Hepatocyte (in vitro differentiated cells): ENCODE measurements around the gene NR5A1. TPM values are rescaled to one million over a fixed set of nuclear protein-coding genes. Genes with fewer than 3 reads are reported as not detected.

ENCODE experiments used
- DNase-seq: peaks from one replicate; pipeline ENCODE4 v3.0.0-alpha.2; 2016; ENCODE audit warnings: low spot score
- H2AFZ ChIP-seq: fragments of 200-600 bp; sonication (generic); 2 replicates; pipeline ENCODE4 v1.6.0; 2016; ENCODE audit warnings: antibody characterized with exemption, mild to moderate bottlenecking
- H3K27ac ChIP-seq: fragments of 200-600 bp; sonication (generic); 2 replicates; pipeline ENCODE4 v1.5.1; 2016; ENCODE audit warnings: mild to moderate bottlenecking
- H3K27me3 ChIP-seq: fragments of 200-600 bp; sonication (generic); 2 replicates; pipeline ENCODE4 v1.6.1; 2016
- H3K36me3 ChIP-seq: fragments of 200-600 bp; sonication (generic); replicated peaks from 2 replicates; pipeline ENCODE4 v1.5.1; 2016; ENCODE audit warnings: low read depth; ENCODE audit not compliant: insufficient read depth
- H3K4me1 ChIP-seq: fragments of 200-600 bp; sonication (generic); 2 replicates; pipeline ENCODE4 v1.5.1; 2016; ENCODE audit warnings: mild to moderate bottlenecking, moderate library complexity; ENCODE audit not compliant: insufficient read depth
- H3K4me2 ChIP-seq: fragments of 200-600 bp; sonication (generic); 2 replicates; pipeline ENCODE4 v1.6.0; 2016
- H3K4me3 ChIP-seq: fragments of 200-600 bp; sonication (generic); 2 replicates; pipeline ENCODE4 v1.5.1; 2016; ENCODE audit warnings: mild to moderate bottlenecking
- H3K79me2 ChIP-seq: fragments of 200-600 bp; sonication (generic); 2 replicates; pipeline ENCODE4 v1.6.0; 2017; ENCODE audit warnings: mild to moderate bottlenecking
- H3K9me2 ChIP-seq: fragments of 200-600 bp; sonication (generic); replicated peaks from 2 replicates; pipeline ENCODE4 v1.6.0; 2017; ENCODE audit warnings: mild to moderate bottlenecking; ENCODE audit not compliant: insufficient read depth
- H3K9me3 ChIP-seq: fragments of 200-600 bp; sonication (generic); 2 replicates; pipeline ENCODE4 v1.5.1; 2016; ENCODE audit warnings: low read depth, mild to moderate bottlenecking
- H4K20me1 ChIP-seq: fragments of 200-600 bp; sonication (generic); 2 replicates; pipeline ENCODE4 v1.6.0; 2016; ENCODE audit warnings: mild to moderate bottlenecking; ENCODE audit not compliant: insufficient read depth, poor library complexity, severe bottlenecking
- CTCF ChIP-seq: fragments of 200-600 bp; sonication (generic); IDR thresholded peaks from 2 replicates; pipeline ENCODE4 v1.5.1; 2016; ENCODE audit warnings: antibody characterized with exemption, mild to moderate bottlenecking; ENCODE audit not compliant: poor library complexity
- EZH2 ChIP-seq: fragments of 200-600 bp; sonication (generic); IDR thresholded peaks from 2 replicates; pipeline ENCODE4 v1.6.1; 2016; ENCODE audit warnings: antibody characterized with exemption, mild to moderate bottlenecking, borderline replicate concordance
- EZH2phosphoT487 ChIP-seq: fragments of 200-600 bp; sonication (generic); IDR thresholded peaks from one replicate; pipeline ENCODE4 v1.6.1; 2018; ENCODE audit warnings: antibody characterized with exemption, mild to moderate bottlenecking, low read depth, moderate library complexity; ENCODE audit not compliant: unreplicated experiment, severe bottlenecking
- WGBS: methylation state at CpG from one replicate; pipeline ENCODE4 v1.1.6; 2016; ENCODE audit warnings: low lambda C conversion rate; ENCODE audit errors: missing lambda C conversion rate; 5-methylcytosine and 5-hydroxymethylcytosine counted together
- polyA plus RNA-seq: library from polyadenylated mRNA; unstranded; fragments of >200 nt; fragmentation: Nextera tagmentation; extraction: Ambion mirVana; gene quantifications from 2 replicates; pipeline ENCODE4 v1.2.1, GENCODE V29; 2016
- total RNA-seq: library from RNA; depleted of rRNA; stranded (reverse); fragments of >200 nt; gene quantifications from 2 replicates; pipeline ENCODE4 v1.2.3, GENCODE V29; 2014

Gene NR5A1
- 0.07 and 0.20 TPM in 2 replicates for total RNA-seq
- 0.13 and 0.36 TPM in 2 replicates for polyA plus RNA-seq

GRCh38 chr9:124506931-124507879 is at the start of gene NR5A1:
Gene NR5A1 (minus strand): TSS chr9:124507399. CDS start chr9:124503395, 4,004 bp downstream.
- DNase-seq = no peak
- 95% methylated on average over 31 of the region's 34 CpGs for WGBS
- H3K4me2 ChIP-seq = no peak within 1 kb of the TSS
- H4K20me1 ChIP-seq = no peaks in the 10 kb centered on the region
- H3K9me2 ChIP-seq = no peaks in the 10 kb centered on the region
- no peaks in the 10 kb centered on the region for H3K9me3 ChIP-seq
- peaks cover 13% of the 10 kb centered on the region for H3K4me1 ChIP-seq
- H2AFZ ChIP-seq = no peak within 1 kb of the TSS
- no peak within 1 kb of the TSS for H3K27ac ChIP-seq
- TF ChIP-seq CTCF (no peak), EZH2 (no peak), EZH2phosphoT487 (no peak)
- H3K27me3 ChIP-seq = peaks cover 37% of the 10 kb centered on the region
- H3K4me3 ChIP-seq = no peak within 1 kb of the TSS
- H3K36me3 ChIP-seq = no peaks in the 10 kb centered on the region
- no peaks in the 10 kb centered on the region for H3K79me2 ChIP-seq

- Histone ChIP-seq H3K27me3 (no peaks in the 10 kb centered on the region), H3K9me3 (no peaks in the 10 kb centered on the region), H4K20me1 (no peaks in the 10 kb centered on the region), H3K4me2 (no peak overlapping the region), H3K79me2 (peaks cover 2% of the 10 kb centered on the region), H3K4me3 (no peak overlapping the region), H3K9me2 (no peaks in the 10 kb centered on the region), H3K36me3 (no peaks in the 10 kb centered on the region), H3K4me1 (no peaks in the 10 kb centered on the region), H2AFZ (no peak overlapping the region), H3K27ac (no peak overlapping the region)
- 74% methylated on average over 3 of the region's 3 CpGs for WGBS
- no peak for DNase-seq
- no peak for TF ChIP-seq EZH2phosphoT487
- TF ChIP-seq EZH2 = no peak
- TF ChIP-seq CTCF = no peak
Measured at GRCh38 chr9:124555043-124555442, 47.8 kb upstream of the NR5A1 start.

- no peak overlapping the region for H2AFZ ChIP-seq
- peaks cover 2% of the 10 kb centered on the region for H3K79me2 ChIP-seq
- no peak overlapping the region for H3K4me2 ChIP-seq
- 57% methylated on average over 3 of the region's 3 CpGs for WGBS
- no peak overlapping the region for H3K27ac ChIP-seq
- H3K4me1 ChIP-seq = no peaks in the 10 kb centered on the region
- no peaks in the 10 kb centered on the region for H4K20me1 ChIP-seq
- H3K27me3 ChIP-seq = no peaks in the 10 kb centered on the region
- no peaks in the 10 kb centered on the region for H3K9me3 ChIP-seq
- DNase-seq = no peak
- H3K4me3 ChIP-seq = no peak overlapping the region
- no peaks in the 10 kb centered on the region for H3K9me2 ChIP-seq
- TF ChIP-seq EZH2phosphoT487 (no peak), EZH2 (no peak), CTCF (no peak)
- H3K36me3 ChIP-seq = no peaks in the 10 kb centered on the region
Measured at GRCh38 chr9:124553738-124554137, 46.5 kb upstream of the NR5A1 start.
